Activated gamma-delta T cell treated with Interleukin-2 at 50 U/mL for 16 hours (primary cell): Measurements from ENCODE around the gene TMEM176B.

Experiments
- DNase-seq: peaks from one replicate; pipeline ENCODE4 v3.0.0-alpha.2; 2020

Gene TMEM176B

DNA sequence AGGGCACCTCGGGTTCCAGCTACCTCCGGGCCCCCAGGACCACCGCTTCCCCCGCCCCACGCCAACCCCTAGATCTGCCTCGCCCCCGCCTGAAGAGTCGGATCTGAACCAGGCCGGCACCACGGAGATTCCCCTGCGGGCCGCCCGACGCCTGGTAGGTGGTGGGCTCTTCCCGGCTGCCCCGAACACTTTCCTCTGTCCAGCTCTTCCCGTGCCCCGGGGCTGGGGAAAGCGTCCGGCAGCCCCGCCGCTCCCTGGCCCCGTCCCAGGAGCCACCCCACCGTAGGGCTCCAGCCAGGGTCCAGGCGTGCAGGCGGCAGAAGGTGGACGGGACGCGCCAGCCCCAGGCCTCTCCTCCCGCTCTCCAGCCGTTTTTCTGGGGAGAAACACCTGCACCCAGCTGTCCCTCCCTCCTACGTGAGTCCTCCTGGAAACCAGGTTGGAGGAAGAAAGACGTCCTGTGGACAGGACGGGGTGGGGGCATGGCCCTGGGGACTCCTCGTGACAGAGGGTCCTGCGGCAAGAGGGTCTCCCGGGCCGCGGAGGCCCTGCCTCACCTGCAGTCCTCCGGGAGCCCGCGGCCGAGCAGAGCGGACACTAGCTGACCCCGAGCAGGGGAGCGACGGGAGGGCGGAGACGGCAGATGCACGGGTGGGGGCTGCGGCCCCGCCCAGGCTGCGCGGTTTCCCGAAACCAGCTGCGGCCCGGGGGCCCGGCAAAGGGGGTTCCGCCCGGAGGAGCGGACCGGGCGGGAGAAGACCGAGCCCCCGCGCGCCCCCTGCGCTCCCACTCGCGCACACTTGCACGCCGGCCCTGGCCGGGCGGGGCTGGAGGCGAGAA is at the start of gene TMEM176B:
TMEM176B (minus strand) TSS at position 624 of the 840 bp plus-strand sequence. CDS start 3,795 bp downstream, outside the sequence.
- no peak for DNase-seq

- DNase-seq, result no peak
Measured at GRCh38 chr7:150849204-150849775, 49.1 kb upstream of the TMEM176B start.

DNA sequence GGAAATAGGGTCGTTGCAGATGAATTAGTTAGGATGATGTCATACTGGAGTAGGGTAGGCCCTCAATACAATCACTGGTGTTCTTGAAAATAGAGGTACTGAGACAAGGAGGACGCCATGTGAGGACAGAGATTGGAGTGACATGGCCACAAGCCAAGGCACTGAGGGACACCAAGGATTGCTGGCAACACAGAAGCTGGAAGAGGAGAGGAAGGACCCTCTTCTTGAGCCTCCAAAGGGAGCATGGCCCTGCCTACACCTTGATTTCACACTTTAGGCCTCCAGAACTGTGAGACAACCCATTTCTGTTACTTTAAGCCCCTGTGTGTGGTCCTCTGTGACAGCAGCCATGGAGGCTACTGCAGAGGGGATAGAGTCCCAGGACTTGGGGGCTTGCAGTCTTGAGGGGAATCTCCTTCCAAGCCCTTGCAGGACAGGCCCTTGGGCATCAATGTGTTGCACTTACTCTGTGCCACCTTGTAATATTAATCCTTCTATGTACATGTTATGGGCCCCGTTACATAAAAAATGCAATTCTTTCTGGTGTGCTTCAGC is 48.5 kb upstream of the TMEM176B start:
- no peak for DNase-seq

GRCh38 chr7:150848111-150848510 is 47.9 kb upstream of the TMEM176B start:
- DNase-seq, result no peak

- no peak for DNase-seq
Measured at GRCh38 chr7:150847536-150847935, 47.4 kb upstream of the TMEM176B start.

DNA sequence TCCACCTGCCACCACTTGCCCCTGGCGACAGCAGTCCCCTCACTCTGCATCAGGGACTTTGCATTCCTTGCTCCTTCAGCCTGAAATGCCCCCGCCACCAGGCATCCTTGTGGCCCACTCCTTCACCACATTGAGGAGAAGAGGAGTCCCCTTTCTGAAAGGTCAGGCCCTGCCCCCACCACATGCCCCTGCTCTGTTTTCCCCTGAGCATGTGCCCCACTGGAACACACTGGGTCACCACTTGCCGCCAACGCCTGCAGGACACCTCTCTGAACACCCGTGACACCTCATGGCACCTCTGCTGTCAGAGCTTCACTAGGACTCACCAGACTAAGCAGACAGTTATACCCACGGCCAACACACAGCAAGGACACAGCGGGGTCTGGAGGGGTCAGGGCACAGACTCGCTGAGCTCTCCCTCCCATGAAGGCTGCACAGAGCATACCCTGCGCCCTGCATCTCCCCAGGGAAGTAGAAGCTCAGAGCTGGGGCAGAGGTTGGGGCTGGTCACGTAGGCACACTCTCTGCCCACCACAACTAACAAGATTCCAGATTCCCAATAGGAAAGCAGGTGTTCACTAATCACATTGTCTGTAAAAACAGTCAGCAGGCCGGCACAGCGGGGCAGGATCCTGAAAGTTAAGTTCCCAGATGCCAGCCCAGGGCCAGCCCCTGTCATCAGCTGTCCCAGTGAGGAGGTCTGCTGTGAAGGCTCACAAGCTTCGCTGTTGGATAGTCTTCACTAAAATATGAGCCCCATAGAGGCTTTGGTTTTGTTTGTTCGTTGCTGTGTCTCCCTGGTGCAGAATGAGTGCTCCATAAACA is 46.3 kb upstream of the TMEM176B start:
- no peak for DNase-seq

- DNase-seq, result no peak
Measured at GRCh38 chr7:150845421-150845861, 45.3 kb upstream of the TMEM176B start.

- DNase-seq, result no peak
Measured at GRCh38 chr7:150842716-150843115, 42.6 kb upstream of the TMEM176B start.

DNA sequence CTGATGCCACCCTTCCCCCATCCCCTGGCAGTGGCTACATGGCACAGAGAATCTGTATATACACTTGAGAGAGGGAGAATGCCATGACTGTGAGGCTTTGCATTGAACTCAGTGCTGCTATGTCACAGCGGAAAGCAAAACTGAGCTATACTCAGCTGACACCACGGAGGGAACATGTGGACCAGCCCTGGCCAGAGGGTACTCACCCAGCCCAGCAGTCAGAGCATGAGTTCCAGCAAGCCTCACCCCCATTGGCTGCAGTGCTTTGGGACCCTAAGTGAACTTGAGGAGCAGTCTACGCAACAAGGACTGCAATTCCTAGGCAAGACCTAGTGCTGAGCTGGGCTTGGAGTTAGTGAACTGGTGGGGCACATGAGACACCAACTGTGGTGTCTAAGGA is 41.9 kb upstream of the TMEM176B start:
- DNase-seq, result no peak

DNA sequence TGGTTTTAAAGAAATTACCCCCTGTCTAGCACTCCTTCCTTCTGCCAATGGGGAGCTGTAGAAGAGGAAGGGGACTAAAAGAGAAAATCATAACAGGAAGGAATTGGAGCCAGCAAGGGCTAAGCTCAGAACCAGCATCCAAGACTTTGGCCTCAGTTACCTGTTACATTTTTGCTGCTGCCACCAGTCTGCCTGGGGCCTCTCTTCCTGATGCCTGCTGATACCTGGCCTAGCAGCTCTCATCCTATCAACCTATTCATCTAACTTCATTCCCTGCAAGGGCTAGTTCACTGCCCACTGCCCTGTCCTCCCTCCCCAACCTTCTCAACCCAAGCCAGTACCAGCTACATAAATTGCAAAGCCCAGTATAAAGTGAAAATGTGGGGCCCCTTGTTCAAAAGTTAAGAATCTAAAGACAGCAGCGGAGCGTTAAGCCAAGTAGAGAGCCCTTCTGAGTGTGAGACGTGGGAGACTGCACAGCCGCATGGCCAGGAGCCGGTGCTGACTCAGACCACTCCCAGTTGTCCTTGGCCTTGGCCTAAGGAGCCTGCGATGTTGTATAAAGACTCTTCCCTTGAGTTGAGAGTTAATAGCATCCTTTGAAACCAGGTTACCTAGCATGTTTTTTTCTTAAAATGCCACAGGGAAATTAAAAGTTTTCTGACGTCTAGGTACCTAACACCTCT is 38.9 kb upstream of the TMEM176B start:
- no peak for DNase-seq

DNA sequence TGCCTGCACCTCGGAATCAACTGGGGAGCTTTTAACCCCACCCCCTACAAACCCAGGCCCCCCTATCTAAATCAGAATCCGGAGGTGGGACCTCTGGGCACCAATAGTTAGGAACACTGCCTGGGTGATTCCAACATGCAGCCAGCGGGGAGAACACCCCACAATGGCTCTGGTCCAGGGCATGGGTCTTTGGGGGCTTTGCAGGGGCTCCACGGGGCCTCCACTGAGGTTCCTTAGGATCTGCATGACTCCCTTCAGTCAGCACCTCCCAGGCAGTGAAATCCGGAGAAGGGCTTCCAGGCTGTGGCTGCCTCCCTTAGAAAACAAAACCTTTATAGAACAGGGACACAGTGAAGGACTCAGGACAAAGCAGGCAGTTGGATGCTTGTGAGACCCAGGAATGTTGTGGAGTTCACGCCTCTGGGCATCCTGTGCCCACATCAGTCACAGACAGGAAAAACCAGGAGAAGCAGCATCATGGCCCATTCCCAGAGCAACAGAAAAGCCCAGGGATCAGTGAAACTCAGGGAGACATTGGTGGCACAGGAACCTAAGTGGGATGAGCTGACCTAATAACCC is 35.6 kb upstream of the TMEM176B start:
- DNase-seq, result no peak

GRCh38 chr7:150835019-150835418 is 34.9 kb upstream of the TMEM176B start:
- DNase-seq, result no peak

- DNase-seq, result no peak
Measured at GRCh38 chr7:150831851-150832250, 31.7 kb upstream of the TMEM176B start.

DNA sequence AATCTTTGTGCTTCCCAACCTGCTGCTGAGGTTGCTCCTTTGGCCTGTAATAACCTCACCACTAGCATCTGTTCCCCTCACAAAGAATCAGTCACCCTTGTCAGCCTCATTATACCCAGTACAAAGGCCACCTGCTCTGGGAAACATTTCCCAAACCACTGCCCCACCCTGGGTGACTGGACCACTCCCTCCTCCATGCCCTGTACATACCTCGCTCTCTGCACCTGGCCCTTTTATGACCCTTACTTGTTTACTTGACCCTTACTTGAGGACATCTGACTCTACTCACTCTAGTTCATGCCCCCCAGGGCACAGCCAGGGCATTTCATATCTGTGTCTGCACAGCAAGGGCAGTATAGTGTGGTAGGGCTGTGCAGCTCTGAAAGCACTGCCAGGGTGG is 30.8 kb upstream of the TMEM176B start:
- no peak for DNase-seq

- no peak for DNase-seq
Measured at GRCh38 chr7:150829426-150829825, 29.3 kb upstream of the TMEM176B start.

DNA sequence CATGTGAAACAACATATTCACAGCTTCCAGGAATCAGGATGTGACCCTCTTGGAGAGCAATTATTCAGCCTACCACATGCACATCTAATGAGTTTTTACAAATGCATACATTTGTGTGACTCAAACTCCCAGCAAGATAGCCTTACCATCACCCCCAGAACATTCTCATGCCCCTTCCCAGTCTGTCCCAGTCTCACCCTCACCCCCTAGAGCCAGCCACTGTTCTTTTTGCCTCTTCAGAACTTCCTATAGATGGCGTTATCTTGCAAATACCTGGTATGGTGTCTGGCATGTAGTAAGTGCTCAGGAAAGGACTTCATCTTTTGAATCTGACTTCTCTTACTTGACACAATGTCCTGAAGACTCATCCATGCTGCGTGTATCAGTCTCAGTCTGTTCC is 28.2 kb upstream of the TMEM176B start:
- no peak for DNase-seq

GRCh38 chr7:150826061-150826849 is 26.1 kb upstream of the TMEM176B start:
- no peak for DNase-seq

GRCh38 chr7:150824379-150825177 is 24.4 kb upstream of the TMEM176B start:
- DNase-seq, result no peak

- no peak for DNase-seq
Measured at GRCh38 chr7:150823484-150824126, 23.4 kb upstream of the TMEM176B start.

DNA sequence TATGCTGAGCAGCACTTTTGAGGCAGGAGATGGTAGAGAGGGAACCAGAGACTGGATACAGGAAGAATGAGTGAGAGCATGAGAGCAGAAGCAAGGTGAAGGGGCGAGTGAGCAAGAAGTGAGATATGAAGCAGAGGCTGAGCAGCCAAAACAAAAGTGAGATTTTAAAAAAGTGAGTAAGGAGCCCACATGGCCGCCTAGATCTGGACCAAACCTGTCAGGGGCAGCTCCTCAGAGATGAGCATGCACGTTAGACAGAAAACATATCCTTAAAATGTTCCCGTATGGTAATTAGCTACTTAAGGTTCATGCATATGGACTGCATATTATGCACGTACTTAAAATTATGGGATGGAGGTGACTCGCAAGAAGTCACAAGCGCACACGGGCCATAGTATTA is 22.9 kb upstream of the TMEM176B start:
- DNase-seq, result no peak
